Transverse colon (tissue), 4 donors: Measurements from ENCODE around the gene FAM114A1.

Experiments
- CTCF ChIP-seq, 5 experiments: fragments of 200-600 bp in 3 of 5; fragments of 450-650 bp in 2 of 5; sonication (generic) in 3 of 5; IDR thresholded peaks; 1 replicate in 2 of 5; 2 replicates in 3 of 5; pipeline ENCODE4 v1.5.1; 2016 to 2017; ENCODE audit warnings: antibody characterized with exemption in 5 of 5, inconsistent platforms in 3 of 5, mild to moderate bottlenecking in 2 of 5, moderate library complexity in 1 of 5
- EP300 ChIP-seq: sonication (generic); formaldehyde crosslinking; IDR thresholded peaks from one replicate; pipeline ENCODE4 v1.6.1; 2017; ENCODE audit warnings: antibody characterized with exemption, low read depth
- POLR2A ChIP-seq: fragments of 450-650 bp; IDR thresholded peaks from one replicate; pipeline ENCODE4 v1.6.1; 2016; ENCODE audit warnings: antibody characterized with exemption, mild to moderate bottlenecking, moderate library complexity
- POLR2AphosphoS5 ChIP-seq, 3 donors: sonication (generic); formaldehyde crosslinking; IDR thresholded peaks; one replicate each; pipeline ENCODE4 v1.6.1; 2016; ENCODE audit warnings: antibody characterized with exemption in 3 of 3

- TF ChIP-seq CTCF (IDR thresholded peaks at IDR 0.05) = no peak
- TF ChIP-seq POLR2A = no peak
- peak; percentile 35 for TF ChIP-seq EP300
- TF ChIP-seq POLR2AphosphoS5 (IDR thresholded peaks at IDR 0.05) = peak; percentile 50 to 59 (median 51)
These were observed 99.9 kb downstream of the FAM114A1 start for GRCh38 chr4:38967260-38968095.
